Endodermal cell (in vitro differentiated cells): ENCODE data around the gene CDH2. TPM values are rescaled to one million over a fixed set of nuclear protein-coding genes. Genes with fewer than 3 reads are reported as not detected.

Source experiments
- DNase-seq: peaks from one replicate; pipeline ENCODE4 v3.0.0-alpha.2; 2017
- H3K27ac ChIP-seq: 2 replicates; pipeline ENCODE4 v1.5.1; 2013; ENCODE audit warnings: mild to moderate bottlenecking, low read depth, low read length, moderate library complexity
- H3K27me3 ChIP-seq: 2 replicates; pipeline ENCODE4 v1.6.1; 2013; ENCODE audit warnings: mild to moderate bottlenecking, low read length, moderate library complexity; ENCODE audit not compliant: insufficient read depth, control insufficient read depth, poor library complexity, severe bottlenecking
- H3K36me3 ChIP-seq: 2 replicates; pipeline ENCODE4 v1.7.0; 2013; ENCODE audit warnings: mild to moderate bottlenecking, low read length, moderate library complexity; ENCODE audit not compliant: control insufficient read depth, insufficient read depth
- H3K4me1 ChIP-seq: one replicate; pipeline ENCODE4 v1.7.0; 2013; ENCODE audit warnings: low read length; ENCODE audit not compliant: control insufficient read depth, insufficient read depth
- H3K4me3 ChIP-seq: 2 replicates; pipeline ENCODE4 v1.5.1; 2013; ENCODE audit warnings: mild to moderate bottlenecking, low read length, moderate library complexity
- H3K9ac ChIP-seq: 2 replicates; pipeline ENCODE4 v1.6.1; 2013; ENCODE audit warnings: mild to moderate bottlenecking, low read length, moderate library complexity; ENCODE audit not compliant: poor library complexity, severe bottlenecking; ENCODE audit errors: extremely low read depth
- H3K9me3 ChIP-seq: 2 replicates; pipeline ENCODE4 v1.6.1; 2013; ENCODE audit warnings: mild to moderate bottlenecking, low read length, moderate library complexity; ENCODE audit not compliant: control insufficient read depth
- H3K27ac Mint-ChIP-seq: 2 replicates; pipeline ENCODE4 v1.8.0; 2020; ENCODE audit warnings: mixed read lengths
- H3K27me3 Mint-ChIP-seq: 2 replicates; pipeline ENCODE4 v1.8.0; 2021; ENCODE audit warnings: mild to moderate bottlenecking, mixed read lengths; ENCODE audit not compliant: insufficient read depth
- H3K36me3 Mint-ChIP-seq: 2 replicates; pipeline ENCODE4 v1.8.0; 2020; ENCODE audit warnings: low read depth, mixed read lengths
- H3K4me1 Mint-ChIP-seq: 2 replicates; pipeline ENCODE4 v1.8.0; 2020; ENCODE audit warnings: mixed read lengths
- H3K4me3 Mint-ChIP-seq: 2 replicates; pipeline ENCODE4 v1.8.0; 2020; ENCODE audit warnings: mild to moderate bottlenecking, moderate library complexity, mixed read lengths
- H3K9me3 Mint-ChIP-seq: 2 replicates; pipeline ENCODE4 v1.8.0; 2020; ENCODE audit warnings: mild to moderate bottlenecking, mixed read lengths
- WGBS, 2 experiments: methylation state at CpG; one replicate each; pipeline versions ENCODE4 v1.1.5 to v1.1.7; 2013; ENCODE audit warnings: missing lambda C conversion rate in 2 of 2, mixed read lengths in 1 of 2; ENCODE audit not compliant: insufficient coverage in 1 of 2, insufficient read length in 1 of 2; 5-methylcytosine and 5-hydroxymethylcytosine counted together
- total RNA-seq, 2 donors: library from RNA; stranded (reverse); fragmentation: NEBNext Ultra II Directional in 1 of 2; extraction: Animal tissue kit (Norgen Biotek cat#: 25700) in 1 of 2; gene quantifications; 2 replicates in 1 of 2; 3 replicates in 1 of 2; pipeline ENCODE4 v1.2.1, GENCODE V29; 2021
- TF ChIP-seq, protein P1 (sequence below): fragments of 200-600 bp; sonication (generic); conservative IDR thresholded peaks from 2 replicates; pipeline ENCODE4 v1.5.0; 2021; ENCODE audit warnings: antibody characterized with exemption, mild to moderate bottlenecking

Gene CDH2
- total RNA-seq, 2 donors from 2014 or later, result 486 to 572 TPM

DNA sequence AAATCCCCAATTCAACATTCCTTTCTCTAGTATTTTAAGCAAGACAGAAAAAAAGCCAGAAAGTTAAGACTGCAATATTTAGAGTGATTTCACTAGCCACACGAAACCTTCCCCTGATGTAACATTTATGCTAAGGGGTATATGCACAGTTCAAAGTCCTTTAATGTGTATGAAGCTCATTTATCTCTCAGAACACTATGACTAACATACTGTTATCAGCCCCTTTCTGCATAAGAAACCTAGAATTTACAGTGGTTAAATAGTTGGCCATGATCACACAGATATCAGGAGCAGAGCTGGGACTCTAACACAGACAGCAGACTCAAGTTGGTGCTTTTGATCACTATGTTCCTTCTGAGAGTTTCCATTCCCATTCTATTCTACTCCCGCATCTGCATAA is 185.5 kb downstream of the CDH2 start:
- no peaks in the 10 kb centered on the region for H3K9me3 Mint-ChIP-seq
- Histone ChIP-seq H3K9ac (no peak overlapping the region), H3K36me3 (peaks cover 99% of the 10 kb centered on the region), H3K27ac (no peak overlapping the region), H3K4me1 (peaks cover 3% of the 10 kb centered on the region), H3K4me3 (no peak overlapping the region), H3K9me3 (no peaks in the 10 kb centered on the region), H3K27me3 (no peaks in the 10 kb centered on the region)
- H3K36me3 Mint-ChIP-seq, result peaks cover 72% of the 10 kb centered on the region
- H3K27ac Mint-ChIP-seq, result peak overlapping the region; percentile 11
- 95% methylated on average over 2 of the region's 2 CpGs; no CpG with 5 or more reads in 1 of the 2 experiments for WGBS, 2 experiments
- TF ChIP-seq, protein P1, sequence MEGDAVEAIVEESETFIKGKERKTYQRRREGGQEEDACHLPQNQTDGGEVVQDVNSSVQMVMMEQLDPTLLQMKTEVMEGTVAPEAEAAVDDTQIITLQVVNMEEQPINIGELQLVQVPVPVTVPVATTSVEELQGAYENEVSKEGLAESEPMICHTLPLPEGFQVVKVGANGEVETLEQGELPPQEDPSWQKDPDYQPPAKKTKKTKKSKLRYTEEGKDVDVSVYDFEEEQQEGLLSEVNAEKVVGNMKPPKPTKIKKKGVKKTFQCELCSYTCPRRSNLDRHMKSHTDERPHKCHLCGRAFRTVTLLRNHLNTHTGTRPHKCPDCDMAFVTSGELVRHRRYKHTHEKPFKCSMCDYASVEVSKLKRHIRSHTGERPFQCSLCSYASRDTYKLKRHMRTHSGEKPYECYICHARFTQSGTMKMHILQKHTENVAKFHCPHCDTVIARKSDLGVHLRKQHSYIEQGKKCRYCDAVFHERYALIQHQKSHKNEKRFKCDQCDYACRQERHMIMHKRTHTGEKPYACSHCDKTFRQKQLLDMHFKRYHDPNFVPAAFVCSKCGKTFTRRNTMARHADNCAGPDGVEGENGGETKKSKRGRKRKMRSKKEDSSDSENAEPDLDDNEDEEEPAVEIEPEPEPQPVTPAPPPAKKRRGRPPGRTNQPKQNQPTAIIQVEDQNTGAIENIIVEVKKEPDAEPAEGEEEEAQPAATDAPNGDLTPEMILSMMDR, result no peak
- H3K27me3 Mint-ChIP-seq, result no peaks in the 10 kb centered on the region
- H3K4me3 Mint-ChIP-seq, result no peak overlapping the region
- DNase-seq, result no peak
- peaks cover 3% of the 10 kb centered on the region for H3K4me1 Mint-ChIP-seq

DNA sequence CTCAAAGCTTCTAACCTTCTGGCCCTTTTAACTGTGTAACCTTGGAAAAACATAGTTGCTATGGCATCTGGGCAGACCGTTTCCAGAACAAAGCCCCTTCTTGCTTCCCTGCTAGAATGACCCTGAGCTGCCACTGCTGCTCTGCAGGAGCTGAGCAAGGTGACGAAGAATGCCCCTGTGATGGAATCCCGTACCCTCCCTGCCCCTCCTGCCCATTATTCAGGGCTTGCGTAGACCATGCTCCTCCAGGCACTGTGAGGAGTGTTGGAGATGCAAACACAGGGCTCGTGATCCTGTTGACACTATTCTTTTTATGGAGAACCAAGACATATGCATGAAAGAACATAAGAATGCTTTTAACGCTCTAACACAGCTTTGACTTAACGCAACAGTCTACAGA is 191.1 kb downstream of the CDH2 start:
- peaks cover 100% of the 10 kb centered on the region for H3K36me3 ChIP-seq
- Mint-ChIP-seq H3K27me3 (no peaks in the 10 kb centered on the region), H3K4me3 (no peak overlapping the region), H3K9me3 (no peaks in the 10 kb centered on the region), H3K4me1 (peaks cover 8% of the 10 kb centered on the region), H3K36me3 (peaks cover 74% of the 10 kb centered on the region), H3K27ac (peak overlapping the region; percentile 14)
- no peak overlapping the region for H3K9ac ChIP-seq
- no peaks in the 10 kb centered on the region for H3K27me3 ChIP-seq
- 74 to 94% methylated on average over 5 to 7 of the region's 7 CpGs for WGBS, 2 experiments
- H3K27ac ChIP-seq, result peak overlapping the region; percentile 5
- H3K9me3 ChIP-seq, result no peaks in the 10 kb centered on the region
- H3K4me3 ChIP-seq, result no peak overlapping the region
- DNase-seq, result no peak
- H3K4me1 ChIP-seq, result peaks cover 3% of the 10 kb centered on the region
- TF ChIP-seq, protein P1, result no peak

DNA sequence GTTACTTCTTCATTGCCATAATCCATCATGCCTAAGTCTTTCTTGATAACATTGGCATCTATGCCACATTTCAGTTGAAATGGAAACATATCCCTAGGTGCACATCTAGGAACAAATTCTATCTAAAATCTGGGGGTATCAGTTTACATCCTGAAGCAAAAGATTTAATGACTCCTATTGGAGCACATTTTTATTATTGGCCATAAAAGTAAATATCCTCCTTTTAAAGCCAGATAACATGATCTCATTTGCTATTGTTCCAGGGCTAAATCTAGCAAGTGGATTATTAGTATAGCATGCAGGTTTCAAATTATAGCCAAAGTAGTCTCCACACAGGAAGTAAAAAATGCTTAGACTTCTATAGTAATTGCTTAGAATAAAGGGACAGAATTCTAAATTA is 193.2 kb downstream of the CDH2 start:
- H3K27ac ChIP-seq, result no peak overlapping the region
- Mint-ChIP-seq H3K27me3 (no peaks in the 10 kb centered on the region), H3K4me1 (peaks cover 8% of the 10 kb centered on the region), H3K9me3 (no peaks in the 10 kb centered on the region), H3K4me3 (no peak overlapping the region), H3K36me3 (peaks cover 79% of the 10 kb centered on the region), H3K27ac (no peak overlapping the region)
- H3K4me1 ChIP-seq, result peaks cover 3% of the 10 kb centered on the region
- no peak overlapping the region for H3K9ac ChIP-seq
- no peaks in the 10 kb centered on the region for H3K9me3 ChIP-seq
- TF ChIP-seq, protein P1, result no peak
- DNase-seq, result no peak
- H3K4me3 ChIP-seq, result no peak overlapping the region
- no peaks in the 10 kb centered on the region for H3K27me3 ChIP-seq
- peaks cover 99% of the 10 kb centered on the region for H3K36me3 ChIP-seq
